ENCODE results near the gene DIDO1. TPM values are rescaled to one million over a fixed set of nuclear protein-coding genes. Genes with fewer than 3 reads are reported as not detected.

The DIDO1 gene
- total RNA-seq, 4 donors from 2014 or later = 24.2 to 39.3 (median 28.7) TPM

DNA sequence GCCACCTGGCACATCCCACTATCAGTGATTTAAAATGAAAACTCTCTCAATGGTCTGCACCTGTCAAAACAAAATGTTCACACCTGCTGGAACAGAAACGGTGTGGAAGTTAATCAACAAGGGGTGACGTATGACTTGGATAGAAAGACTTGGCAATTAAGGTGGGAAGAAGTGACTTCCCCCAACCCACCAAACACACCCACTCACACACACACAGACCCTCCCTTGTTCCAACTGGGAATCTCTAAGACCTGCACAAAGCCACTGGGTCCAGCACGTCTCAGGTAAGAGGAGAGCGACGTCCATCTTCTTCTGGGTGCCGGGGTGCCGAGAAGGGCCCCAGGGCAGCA lies 39.6 kb downstream of the DIDO1 start:
- Histone ChIP-seq H3K36me3 (peaks cover 0 to 56% of the 10 kb centered on the region in 2 donors), H3K9me3 (no peaks in the 10 kb centered on the region), H3K4me3 (no peak overlapping the region), H3K4me1 (no peaks in the 10 kb centered on the region), H3K27ac (no peak overlapping the region), H3K27me3 (no peaks in the 10 kb centered on the region)
- no peak for ATAC-seq
- no peak for DNase-seq
- TF ChIP-seq POLR2A (IDR thresholded peaks at IDR 0.05) = no peak
- TF ChIP-seq, protein P1, sequence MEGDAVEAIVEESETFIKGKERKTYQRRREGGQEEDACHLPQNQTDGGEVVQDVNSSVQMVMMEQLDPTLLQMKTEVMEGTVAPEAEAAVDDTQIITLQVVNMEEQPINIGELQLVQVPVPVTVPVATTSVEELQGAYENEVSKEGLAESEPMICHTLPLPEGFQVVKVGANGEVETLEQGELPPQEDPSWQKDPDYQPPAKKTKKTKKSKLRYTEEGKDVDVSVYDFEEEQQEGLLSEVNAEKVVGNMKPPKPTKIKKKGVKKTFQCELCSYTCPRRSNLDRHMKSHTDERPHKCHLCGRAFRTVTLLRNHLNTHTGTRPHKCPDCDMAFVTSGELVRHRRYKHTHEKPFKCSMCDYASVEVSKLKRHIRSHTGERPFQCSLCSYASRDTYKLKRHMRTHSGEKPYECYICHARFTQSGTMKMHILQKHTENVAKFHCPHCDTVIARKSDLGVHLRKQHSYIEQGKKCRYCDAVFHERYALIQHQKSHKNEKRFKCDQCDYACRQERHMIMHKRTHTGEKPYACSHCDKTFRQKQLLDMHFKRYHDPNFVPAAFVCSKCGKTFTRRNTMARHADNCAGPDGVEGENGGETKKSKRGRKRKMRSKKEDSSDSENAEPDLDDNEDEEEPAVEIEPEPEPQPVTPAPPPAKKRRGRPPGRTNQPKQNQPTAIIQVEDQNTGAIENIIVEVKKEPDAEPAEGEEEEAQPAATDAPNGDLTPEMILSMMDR (IDR thresholded peaks at IDR 0.05 in 4 of 5, conservative IDR thresholded peaks at IDR 0.05 in 1 of 5) = no peak
- intact Hi-C loops (cut with DNase I; ENCODE audit: low total_unique reads) = no loop called here
- in situ Hi-C loops (cut with MboI; ENCODE audit: low sequenced_read_pairs in 4 of 4) = loop anchor here in 1 of 4 donors (25.0 kb wide), 1 partner anchor 126 kb away; the partner anchor contains the start of gene BHLHE23

DNA sequence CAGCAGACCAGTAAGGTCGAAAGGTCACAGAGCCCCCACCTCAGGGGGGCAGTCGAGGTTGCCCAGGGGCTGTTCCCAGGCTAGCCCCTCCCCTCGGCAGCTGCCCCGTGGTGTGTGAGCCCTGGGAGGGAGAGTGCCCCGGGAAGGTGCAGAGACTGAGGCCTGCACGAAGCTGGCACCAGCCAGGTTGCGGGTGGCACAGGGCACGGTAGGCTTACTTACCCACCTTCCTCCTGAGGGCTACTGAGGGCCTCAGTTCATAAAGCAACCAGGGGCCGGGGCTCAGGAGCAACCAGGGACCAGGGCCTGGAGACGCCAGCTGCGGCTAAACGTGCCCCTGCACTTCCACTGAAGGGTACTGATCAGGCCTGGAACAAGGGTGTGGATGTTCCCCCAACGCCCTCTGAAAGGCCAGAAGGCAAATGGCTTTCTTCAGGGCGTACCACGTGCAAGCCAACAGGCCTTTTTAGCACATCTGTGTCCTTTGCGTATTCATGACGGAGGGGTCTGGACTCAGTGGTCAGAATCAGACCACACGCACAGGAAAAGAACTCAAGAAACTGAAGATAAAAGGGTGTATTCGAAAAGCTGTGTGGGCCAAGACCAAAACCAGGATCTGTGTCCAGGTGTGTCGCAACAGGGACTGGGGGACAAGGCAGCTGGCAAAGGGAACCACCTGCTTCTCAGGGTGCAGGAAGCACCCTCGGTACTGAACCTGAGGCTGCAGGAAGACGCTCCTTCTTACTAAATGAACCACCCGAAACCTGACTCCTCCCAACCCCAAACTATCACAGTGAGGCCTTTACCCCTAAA lies 40.2 kb downstream of the DIDO1 start:
- intact Hi-C loops (cut with DNase I; ENCODE audit: low total_unique reads) = no loop called here
- no peaks in the 10 kb centered on the region for H3K9me3 ChIP-seq
- in situ Hi-C loops (cut with MboI; ENCODE audit: low sequenced_read_pairs in 4 of 4) = loop anchor here in 1 of 4 donors (25.0 kb wide), 1 partner anchor 126 kb away; the partner anchor contains the start of gene BHLHE23
- no peak for TF ChIP-seq POLR2A (IDR thresholded peaks at IDR 0.05)
- TF ChIP-seq, protein P1 (IDR thresholded peaks at IDR 0.05 in 4 of 5, conservative IDR thresholded peaks at IDR 0.05 in 1 of 5) = no peak
- no peaks in the 10 kb centered on the region for H3K27me3 ChIP-seq
- ATAC-seq (no peak), DNase-seq (no peak)
- H3K4me3 ChIP-seq = no peak overlapping the region
- H3K27ac ChIP-seq = no peak overlapping the region
- no peaks in the 10 kb centered on the region for H3K4me1 ChIP-seq
- H3K36me3 ChIP-seq = peaks cover 0 to 56% of the 10 kb centered on the region in 2 donors

DNA sequence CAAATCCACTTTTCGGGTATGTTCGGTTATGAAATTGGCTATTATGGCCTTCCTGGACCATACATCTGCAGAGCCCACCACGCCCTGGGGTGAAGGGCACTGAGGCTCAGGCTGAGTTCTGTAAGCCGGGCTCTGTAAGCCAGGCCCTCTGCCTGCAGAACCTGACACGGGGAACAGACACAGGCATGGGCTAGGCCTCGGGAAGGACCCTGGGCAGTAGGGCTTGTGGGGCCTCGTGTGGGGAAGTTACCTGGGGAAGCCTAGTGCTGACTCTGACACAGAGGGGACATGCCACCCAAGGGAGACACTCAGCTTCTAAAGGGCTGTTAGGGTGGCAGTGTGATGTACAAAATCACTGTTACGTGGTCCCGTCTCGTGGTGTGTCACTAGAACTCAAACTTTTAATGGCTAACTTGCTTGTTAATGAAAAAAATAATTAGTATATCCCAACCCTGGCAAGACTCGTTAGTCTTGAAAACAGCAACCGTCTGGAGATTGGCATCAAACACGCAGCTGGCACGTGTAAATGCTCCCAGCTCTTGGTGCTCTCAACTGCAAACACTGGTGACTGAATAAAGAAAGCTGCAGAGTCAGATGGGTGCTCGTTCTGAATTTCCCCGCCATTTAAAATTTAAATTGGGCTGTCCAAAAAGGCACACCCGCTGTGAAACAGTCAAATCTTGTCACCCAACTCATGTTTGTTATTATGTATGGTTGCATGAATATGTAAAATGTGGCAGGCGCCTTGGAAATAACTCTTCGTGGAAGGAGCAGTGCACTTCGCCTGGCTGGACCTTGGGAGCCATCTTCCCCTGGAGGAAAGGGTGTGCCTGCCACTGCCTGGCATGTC lies 41.0 kb downstream of the DIDO1 start:
- peaks cover 0 to 51% of the 10 kb centered on the region in 2 donors for H3K36me3 ChIP-seq
- DNase-seq = no peak
- no peaks in the 10 kb centered on the region for H3K4me1 ChIP-seq
- in situ Hi-C loops (cut with MboI; ENCODE audit: low sequenced_read_pairs in 4 of 4) = loop anchor here in 1 of 4 donors (25.0 kb wide), 1 partner anchor 127 kb away; the partner anchor contains the start of gene BHLHE23
- H3K9me3 ChIP-seq = no peaks in the 10 kb centered on the region
- H3K4me3 ChIP-seq = no peak overlapping the region
- ATAC-seq = no peak
- TF ChIP-seq, protein P1 (IDR thresholded peaks at IDR 0.05 in 4 of 5, conservative IDR thresholded peaks at IDR 0.05 in 1 of 5) = no peak
- no peak for TF ChIP-seq POLR2A (IDR thresholded peaks at IDR 0.05)
- no peak overlapping the region for H3K27ac ChIP-seq
- intact Hi-C loops (cut with DNase I; ENCODE audit: low total_unique reads) = no loop called here
- H3K27me3 ChIP-seq = no peaks in the 10 kb centered on the region

DNA sequence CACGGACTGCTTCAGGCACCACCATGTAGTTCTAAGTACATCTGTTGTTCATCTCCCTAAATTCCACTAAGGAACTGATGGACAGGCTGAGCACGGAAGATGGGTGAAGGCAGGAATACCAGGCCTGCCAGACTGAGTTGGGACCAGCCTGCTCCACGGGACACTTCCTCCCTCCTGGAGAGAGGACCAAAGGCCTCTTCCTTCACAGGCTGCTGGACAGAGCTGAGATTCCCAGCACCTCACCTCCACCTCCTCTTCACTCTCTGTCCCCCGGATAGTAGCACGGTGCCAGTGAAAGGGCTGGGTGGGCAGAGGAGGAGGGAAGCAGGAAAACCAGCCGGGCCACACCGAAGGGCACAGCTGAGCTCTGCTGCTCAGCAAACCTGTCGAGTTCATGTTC lies 41.7 kb downstream of the DIDO1 start:
- TF ChIP-seq POLR2A (IDR thresholded peaks at IDR 0.05) = no peak
- TF ChIP-seq, protein P1 (IDR thresholded peaks at IDR 0.05 in 4 of 5, conservative IDR thresholded peaks at IDR 0.05 in 1 of 5) = no peak
- Histone ChIP-seq H3K27ac (no peak overlapping the region), H3K4me3 (no peak overlapping the region), H3K4me1 (no peaks in the 10 kb centered on the region), H3K9me3 (no peaks in the 10 kb centered on the region), H3K27me3 (no peaks in the 10 kb centered on the region), H3K36me3 (peaks cover 0 to 44% of the 10 kb centered on the region in 2 donors)
- DNase-seq (no peak), ATAC-seq (no peak)
- in situ Hi-C loops (cut with MboI; ENCODE audit: low sequenced_read_pairs in 4 of 4) (loop anchor here in 1 of 4 donors (25.0 kb wide), 1 partner anchor 128 kb away; the partner anchor contains the start of gene BHLHE23), intact Hi-C loops (cut with DNase I; ENCODE audit: low total_unique reads) (no loop called here)

All from gastrocnemius medialis (tissue), 4 donors.